CD4-positive, alpha-beta T cell treated with Interferon gamma for 1 hour (primary cell): ENCODE data around the gene SIGLEC1.

Source experiments
- DNase-seq: peaks from one replicate; pipeline ENCODE4 v3.0.0-alpha.2; 2020

Gene SIGLEC1

DNA sequence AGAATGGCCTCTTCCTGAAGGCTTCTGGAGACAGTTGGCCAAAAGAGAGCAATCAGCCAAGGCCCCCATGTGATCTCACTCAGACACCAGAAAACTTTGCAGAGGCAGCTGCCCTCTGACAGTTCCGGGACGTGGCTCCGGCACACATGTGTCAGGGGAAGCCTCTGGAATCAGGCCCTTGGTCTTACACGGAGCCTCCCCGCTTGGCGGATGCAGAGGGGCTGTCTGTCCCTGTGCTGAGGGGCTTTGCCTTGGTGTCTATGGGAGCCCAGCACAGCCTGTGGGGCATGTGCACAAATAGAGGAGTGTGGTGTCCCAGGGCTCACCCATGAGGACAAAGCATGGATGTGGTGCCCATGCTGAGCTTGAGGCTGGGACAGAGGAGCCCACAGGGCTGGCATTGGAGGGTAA lies 13.8 kb downstream of the SIGLEC1 start:
- no peak for DNase-seq

DNA sequence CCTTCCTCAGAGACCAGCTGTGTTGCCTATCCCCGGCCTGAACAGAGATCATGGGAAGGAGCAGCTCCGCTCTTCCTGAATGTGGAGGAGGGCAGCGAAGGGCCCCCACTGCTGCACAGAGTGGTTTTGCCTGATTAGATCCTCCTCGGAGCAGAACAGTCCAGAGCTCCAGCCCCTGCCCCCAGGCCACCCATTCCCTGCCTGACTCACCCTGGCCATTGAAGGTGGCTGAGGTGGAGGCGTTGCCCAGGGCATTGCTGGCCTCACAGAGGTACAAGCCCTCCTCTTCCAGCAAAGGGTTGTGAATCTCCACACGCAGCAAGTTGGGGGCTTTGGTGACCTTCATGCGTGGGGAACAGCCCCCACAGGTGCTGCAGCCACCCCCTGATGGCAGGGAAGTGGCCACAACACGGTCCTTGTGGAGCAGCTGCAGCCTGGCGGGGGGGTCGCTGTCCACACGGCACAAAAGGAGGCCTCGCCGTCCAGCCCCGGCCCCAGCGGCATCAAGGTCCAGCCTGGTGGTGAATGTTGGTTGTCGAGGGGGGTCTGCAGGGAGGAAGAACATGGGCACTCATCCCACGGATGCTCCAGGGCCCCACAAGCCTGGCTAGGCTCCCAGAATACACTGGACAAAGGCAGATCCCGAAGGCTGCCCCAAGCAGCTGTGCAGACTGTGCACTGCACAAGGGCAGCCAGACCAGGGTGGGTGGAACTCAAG lies 14.7 kb downstream of the SIGLEC1 start:
- DNase-seq, result no peak

DNA sequence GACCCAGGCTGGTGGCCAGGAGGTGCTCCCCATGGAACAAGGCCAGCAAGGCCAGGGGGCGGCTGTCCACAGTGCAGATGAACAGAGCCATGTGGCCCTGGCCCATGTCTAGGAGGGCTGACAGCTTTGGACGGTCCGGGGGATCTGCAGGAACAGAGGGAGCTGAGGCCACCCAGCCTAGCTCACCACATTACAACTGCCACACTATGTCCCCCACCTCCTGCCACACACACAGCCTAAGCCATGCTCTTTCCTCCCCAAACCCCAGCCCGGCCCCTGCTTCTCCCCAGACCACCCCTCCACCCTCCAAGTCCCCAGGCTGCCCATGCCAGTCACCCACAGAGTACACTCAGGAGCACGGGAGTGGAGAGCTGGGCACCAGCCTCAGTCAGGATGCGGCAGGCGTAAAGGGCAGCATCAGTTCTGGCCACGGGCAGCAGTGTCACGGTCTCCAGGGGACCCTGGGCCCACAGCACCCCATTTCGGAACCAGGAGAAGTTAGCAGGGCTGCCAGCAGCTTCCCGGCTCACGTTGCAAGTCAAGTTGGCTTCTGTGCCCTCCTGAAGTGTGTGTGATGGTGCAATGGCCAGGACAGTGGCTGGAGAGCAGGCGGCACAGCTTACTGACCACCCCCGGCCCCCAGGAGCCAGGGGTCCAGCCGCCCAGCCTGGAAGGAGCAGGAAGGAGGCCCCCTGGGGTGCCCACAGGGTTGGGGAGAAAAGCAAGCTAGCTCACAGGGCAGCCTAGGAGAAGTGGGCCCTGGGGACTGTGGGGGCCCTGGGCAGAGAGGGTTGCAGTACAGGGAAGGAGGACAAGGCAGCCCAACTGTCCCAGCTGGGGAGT lies 15.4 kb downstream of the SIGLEC1 start:
- no peak for DNase-seq

DNA sequence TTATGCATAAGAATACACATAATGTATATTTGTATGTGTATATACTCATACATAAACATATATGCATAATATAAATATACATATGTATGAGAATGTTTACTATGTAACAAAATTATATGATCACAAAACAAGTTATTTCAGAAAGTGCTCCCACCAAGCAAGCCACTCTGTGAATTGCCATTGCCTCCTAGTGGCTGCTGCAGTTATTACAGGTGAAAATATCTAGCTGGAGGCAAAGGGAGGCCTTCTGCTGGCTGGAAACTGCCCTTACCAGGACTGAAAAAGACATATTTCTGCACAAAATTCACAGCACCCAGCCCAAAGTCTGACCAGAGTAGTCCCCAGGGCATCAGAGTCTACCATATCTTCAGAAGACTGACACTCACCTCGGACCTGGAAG lies 16.2 kb downstream of the SIGLEC1 start:
- no peak for DNase-seq

DNA sequence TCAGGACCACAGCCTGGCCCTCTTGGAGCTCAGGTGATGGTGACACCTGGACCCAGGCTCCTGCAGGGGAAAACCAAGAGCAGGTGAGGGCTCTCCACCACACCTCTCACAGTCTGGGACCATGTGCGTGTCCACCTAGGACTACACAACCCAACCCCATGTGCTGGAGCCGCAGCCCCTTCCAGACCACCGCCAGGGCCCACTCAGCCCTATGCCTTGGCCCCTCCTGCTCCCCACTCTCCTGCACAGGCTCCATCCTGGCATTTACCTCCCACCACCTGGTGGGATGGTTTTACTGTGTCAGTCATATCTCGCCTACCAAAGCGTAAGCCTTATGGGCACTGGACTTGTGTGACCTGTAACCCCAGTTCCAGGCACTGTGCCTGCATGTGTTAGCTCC lies 17.5 kb downstream of the SIGLEC1 start:
- no peak for DNase-seq

DNA sequence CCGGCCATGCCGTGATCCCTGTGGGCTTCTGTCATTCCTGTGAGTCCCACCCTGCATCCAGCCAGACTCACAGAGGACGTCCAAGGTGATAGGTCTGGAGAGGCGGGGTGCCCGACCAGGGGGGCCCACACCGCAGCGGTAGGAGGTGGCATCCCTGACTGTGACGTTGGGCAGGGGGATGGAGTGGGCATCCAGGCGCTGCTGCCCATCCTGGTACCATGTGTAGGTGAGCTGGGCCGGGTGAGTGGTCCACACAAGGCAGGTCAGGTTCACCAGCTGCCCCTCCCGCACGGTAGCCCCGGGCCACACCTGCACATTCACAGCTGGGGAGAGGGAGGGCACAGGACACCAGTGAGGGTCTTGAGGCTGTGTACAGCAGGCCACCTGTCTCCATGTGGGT lies 19.0 kb downstream of the SIGLEC1 start:
- DNase-seq, result no peak

DNA sequence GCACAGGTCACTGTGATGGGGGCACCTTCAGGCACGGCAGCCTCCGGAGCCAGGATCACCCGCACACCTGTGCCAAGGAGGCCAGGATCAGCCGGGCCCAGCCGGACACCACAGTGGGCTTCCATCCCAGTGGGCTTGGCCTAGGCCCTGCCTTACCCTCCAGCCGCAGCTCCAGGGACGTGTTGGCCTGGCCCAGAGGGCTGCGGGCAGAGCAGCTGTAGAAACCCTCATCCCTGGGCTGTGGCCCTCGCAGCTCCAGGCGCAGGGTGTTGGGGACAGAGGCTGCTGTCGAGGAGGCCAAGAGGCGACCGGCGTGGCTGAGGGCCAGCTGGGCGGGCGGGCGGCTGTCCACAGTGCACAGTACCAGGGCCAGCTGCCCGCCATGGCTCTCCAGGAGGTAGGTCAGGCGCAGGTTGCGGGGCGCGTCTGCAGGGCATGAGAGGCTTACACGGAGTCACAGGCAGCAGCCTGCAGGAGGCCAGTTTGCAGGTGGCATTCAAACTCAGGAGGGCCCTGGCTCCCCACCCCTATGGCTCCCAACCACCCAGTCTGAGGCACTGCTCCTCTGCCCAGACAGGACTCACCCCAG lies 19.6 kb downstream of the SIGLEC1 start:
- no peak for DNase-seq

DNA sequence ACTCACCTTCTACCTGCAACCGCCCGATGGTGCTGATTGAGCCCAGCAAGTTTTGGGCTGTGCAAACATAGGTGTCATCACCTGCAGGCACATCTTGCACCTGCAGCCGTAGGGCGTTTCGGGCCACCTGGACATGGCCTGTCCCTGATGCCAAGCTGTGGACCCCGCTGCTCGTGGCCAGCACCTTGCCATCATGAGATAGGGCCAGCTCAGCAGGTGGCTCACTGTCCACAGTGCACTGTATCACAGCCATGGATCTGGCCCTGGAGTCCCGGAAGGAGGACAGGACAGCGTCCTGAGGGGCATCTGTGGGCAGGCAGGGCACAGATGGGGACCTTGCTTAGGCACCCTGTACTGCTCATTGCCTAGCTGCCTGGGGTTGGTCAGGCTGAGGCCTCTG lies 20.5 kb downstream of the SIGLEC1 start:
- DNase-seq, result no peak

DNA sequence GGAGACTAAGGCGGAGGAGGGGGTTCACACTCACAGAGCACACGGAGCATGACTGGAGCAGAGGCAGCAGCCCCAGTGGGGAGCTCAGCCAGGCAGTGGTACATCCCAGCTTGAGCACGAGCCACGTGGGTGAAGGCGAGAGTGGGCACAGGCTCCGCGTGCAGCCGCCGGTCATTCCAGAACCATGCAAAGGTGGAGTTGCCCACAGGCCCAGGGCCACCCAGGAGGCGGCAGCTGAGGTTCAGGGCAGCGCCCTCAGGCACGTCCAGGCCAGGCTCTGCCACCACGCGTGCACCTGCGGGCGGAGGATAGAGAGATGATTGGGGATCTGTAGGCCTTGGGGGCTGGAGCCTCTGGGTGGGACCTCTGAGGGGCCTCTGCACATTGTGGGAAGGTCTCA lies 21.1 kb downstream of the SIGLEC1 start:
- no peak for DNase-seq

DNA sequence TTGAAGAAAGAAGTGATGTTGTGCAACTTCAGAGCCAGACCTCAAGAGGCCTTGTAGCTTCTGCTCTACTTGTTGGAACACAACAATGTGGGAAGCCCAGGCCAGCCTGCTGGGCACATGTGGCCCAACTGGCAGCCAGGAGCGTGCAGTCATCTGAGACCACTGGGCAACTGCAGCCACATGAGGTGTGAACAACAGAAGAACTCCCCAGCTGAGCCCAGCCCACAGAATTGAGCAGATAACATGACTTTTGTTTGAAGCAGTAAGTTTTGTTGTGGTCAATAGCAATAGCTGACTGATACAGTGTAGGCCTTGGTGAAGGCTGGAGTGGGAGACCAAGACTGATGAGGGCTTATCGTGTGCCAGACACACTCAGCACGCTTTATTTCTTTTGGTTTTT lies 22.0 kb downstream of the SIGLEC1 start:
- no peak for DNase-seq

DNA sequence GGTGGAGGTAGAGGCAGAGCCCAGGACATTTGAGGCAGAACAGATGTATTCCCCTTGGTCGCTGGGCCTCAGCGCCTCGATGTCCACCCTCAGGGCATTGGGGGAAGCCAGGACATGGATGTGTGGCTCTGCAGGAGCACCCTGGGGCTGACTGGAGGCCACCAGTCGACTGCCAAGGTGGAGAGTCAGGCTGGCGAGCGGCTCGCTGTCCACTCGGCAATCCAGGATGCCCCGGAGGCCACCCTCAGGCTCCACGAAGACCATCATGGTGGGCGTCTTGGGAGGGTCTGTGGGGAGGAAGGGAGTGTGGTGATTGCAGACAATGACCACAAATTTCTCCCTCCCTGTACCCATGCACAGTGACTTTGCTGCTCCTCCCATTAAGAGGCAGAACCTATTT lies 22.4 kb downstream of the SIGLEC1 start:
- no peak for DNase-seq

DNA sequence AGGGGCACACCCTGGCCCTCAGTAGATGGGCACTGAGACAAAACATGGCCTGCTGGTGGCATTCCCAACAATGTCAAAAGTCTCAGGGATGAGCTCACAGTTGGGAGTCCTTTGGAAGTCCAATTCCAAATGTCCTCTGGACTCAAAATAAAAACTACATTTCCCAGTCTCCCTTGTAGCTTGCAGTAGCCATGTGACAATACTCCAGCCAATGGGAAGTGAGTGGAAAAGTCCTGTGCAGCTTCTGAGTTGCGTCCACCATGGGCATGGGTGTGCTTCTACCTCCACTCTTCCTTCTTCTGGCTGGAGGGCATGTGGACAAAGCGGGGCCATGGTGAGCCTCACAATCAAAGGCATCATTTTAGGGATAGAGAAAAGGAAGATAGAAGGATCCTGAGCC lies 24.7 kb downstream of the SIGLEC1 start:
- DNase-seq, result no peak

DNA sequence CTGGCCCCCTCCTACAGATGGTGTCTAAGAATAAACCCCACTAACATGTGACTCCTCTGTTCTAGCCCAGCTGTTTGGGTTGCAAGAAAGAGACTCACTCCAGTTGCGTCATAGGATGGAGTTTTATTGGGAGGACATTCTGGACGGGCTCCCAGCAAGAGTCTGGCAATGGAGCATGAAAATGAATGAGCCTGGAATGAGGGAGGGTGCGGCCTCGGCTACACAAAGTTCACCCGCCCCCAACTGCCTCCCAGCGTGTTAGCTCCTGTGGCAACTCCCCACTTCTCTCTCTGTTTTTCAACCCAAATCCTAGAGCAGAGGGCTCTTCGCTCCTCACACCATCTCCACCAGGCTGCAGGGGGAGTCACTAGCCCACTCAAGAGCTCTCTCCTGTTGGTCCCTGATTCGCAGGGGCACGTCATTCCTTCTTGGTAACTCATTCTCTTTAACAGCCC lies 25.5 kb downstream of the SIGLEC1 start:
- no peak for DNase-seq

DNA sequence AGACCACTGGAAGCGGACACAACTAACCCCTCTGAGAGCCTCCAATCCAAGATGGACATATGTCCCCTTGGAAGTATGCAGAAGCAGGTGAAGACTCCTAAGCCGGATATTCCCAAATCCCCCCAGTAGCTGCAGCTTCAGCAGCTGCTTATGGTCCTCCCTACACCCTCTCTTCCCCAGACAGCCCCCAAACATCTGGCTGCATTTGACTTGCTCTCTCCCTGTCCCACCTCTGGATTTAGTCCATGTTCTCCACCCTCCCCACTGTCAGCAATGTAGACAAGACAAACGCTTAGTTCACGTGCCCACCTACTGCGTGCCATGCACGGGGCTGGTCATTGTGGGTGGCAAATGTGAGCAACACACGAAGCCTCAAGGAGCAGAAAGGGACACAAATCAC lies 26.0 kb downstream of the SIGLEC1 start:
- DNase-seq, result no peak

DNA sequence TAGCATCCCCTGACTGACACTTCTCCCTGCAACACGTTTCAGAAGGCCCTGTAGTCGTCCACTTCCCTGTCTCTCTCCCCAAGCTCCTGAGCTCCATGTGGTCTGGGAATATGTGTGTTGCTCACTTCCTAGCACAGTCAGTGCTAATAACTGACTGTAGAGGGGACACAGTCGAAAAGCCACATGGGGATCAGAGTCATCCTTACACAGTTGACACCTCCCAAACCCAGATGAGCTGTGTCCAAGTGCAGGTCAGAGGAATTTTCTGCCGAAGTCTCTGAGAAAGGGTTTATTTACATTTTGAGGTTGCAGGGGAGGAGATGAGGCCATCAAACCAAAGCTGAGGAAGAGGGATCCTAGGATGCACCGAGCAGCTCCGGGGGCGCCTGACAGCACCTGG lies 27.1 kb downstream of the SIGLEC1 start:
- no peak for DNase-seq

DNA sequence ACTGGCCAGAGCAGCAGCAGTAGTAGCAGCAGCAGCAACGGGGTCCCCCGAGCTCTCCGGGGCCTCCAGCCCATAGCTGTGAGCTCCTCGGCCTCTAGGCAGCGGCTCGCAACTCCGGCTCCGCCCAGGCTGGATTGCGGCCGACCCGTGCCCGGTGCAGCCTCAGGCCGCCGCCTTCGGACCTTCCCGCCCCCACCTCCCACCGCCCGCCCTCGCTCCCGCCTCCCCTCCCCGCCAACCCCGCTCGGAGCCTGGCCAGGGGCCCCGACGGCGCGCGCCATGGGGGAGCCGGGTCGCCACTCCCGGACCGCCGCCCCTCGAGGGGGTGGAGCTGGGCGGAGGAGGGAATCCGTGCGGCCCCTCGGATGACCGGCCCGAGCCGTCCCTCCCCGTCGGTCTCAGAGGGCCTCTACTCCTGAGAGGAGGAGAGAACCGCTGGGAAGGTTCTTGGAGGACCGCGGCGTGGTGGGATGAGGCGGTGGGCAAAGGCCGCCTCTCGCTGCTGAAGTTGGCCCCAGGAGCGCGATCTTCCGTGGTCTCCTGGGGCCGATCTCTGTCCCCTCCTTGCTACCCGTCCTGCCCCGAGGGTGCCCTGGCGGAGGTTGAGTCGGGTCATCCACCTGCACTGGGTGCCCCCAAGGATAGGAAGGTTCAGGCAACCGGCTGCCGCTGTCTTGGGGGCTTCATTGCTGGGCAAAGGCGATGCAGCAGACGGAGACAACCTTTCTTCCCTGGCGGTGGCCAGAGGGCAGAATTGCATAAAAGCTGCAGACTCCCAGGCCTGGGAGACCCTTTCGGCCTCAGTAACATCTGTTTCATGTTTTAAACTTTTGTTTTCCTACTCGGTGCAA lies 30.2 kb downstream of the SIGLEC1 start, which contains the start of gene ADAM33:
Gene ADAM33 (minus strand): TSS at position 80 of the 851 bp plus-strand sequence. CDS start 6 bp downstream, at position 74.
- DNase-seq, result no peak

DNA sequence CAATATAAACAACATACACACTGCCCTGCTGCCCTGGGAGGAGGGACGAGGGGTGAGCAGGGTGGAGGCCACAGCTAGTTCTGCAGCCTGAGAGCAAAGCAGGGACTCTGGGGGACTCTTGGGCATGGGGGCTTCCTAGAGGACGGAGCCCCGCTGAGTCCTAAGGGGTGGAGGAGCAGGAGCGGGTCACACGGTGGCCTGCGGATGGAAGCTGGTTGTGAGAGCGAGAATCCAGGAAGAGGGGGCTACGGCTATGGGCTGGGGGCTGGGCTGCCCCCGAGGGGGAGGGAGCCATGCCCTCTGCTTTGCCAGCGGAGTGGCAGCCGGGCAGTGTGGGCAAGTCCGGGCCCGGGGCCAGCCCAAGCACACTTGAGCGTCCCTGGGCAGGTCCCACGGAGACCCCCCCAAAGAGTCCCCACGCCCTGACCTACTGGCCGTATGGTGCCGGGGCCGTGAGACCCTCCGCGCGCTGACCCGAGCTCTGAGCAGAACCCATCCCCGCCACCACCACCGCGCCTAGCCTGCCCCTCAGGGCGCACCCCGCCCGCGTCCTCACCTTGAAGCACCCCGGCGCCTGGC lies 31.0 kb downstream of the SIGLEC1 start:
- DNase-seq, result no peak

DNA sequence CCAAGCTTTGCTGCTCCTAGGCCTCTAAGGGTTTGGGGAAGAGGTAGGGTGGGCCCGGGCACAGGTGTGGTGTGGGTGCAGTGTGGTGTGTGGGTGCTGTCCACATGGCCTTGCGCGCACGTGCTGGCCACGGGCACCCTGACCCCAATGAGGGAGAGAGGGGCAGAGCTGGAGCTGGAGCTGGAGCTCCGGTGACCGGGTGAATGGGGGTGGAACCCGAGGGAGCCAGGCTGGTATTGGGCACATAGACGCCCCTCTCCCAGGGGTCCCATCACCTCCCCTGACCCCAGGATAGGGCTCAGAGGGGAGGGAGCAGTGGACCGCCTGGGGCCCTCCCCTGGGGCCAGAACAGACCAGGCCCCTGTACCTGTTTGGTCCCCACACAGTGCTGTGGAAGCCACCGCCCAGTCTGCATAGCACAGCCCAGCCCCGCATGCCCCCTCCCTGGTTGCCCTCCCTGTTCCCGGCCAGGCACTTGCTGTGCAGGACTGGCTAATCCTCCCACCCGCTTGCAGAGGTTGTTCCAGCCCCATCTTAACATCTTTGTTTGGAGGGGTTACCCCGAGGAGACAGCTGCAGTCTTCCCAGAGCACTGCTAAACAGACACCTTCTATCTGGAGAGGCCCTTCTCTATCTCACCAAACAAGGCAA lies 31.6 kb downstream of the SIGLEC1 start:
- DNase-seq, result no peak

DNA sequence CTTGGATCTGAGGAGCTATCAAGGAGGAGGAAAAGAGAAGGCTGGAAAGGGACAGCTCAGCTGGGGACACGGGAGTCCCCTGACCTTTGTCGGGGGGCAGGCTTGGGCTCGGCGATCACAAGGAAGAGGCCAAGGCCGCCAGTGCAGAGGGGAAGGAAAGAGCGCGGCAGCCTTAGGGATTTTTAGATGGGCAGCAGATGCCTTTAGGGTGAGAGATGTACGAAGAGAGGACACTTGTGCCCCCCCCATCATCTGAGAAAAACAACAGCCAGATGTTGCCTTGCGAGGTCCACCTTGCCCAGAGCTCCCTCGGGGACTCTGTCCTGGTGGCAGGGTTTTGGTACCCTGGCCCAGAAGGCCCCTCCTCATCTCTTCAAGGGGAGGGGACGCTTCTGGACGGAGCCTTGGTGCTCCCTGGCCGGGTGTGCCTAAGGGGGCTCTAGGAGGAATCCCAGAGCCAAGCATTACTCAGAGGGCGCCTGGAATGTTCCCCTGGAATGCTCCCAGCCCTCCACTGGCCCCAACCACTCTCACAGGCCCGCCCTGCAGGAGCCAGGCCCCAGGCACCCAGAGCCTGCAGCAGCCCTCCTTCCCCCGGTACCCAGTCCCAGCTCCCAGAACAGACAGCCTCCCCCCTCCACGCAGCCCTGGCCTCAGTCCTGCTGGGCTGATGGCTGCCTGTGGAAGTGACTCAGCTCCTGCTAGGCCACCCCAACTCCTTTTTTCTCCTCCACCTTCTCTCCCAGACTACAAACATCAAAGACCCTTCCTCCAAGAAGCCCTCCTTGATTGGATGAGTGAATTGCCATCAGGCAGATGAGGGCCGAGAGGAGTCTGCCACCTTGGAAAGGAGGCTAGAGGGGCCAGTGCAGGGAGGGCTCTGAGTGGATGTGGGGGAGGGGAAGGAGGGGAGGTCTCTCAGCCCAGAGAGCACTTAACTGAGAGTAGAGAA lies 32.4 kb downstream of the SIGLEC1 start:
- no peak for DNase-seq

DNA sequence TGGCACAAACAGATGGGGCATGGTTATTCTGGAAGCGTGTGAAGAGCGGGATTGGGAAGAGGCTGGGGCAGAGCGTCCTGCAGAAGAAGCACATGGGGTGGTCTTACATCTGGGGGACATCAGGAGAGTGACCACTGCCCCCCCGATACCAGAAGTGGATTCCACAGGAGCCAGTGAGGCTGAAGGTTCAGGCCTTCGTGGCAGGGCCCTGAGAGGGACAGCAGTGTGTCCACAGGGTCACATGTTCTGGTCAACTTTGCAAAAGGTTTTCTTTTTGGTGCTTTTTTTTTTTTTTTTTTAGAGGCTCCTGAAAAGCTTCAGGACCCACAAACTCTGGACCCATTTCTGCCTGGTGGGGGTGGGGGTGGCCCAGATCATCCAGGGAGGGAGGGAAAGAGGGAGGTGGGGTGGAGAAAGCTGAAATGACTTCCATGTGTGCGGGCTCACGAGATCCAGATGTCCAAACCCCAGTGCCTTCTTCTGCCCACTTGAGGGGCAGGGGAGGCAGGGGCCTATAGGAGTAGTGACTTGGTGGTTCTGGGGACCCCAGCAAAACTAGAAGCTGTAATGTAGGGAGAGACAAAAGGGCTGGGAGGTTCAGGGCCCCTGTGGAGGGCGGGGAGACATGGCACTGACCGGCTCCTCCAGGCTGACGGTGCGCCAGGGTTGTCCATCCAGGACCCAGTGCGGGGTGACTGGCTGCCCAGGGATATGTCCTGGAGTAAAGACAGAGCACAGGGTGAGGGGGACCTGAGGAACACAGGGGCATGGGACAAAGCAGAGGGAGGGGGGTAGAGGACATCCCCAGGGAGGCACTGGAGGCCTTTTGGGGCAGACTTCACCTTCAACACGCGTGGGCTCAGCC lies 33.3 kb downstream of the SIGLEC1 start:
- no peak for DNase-seq
